DMS53 treated with DMSO at 0.1 percent for 48 hours (cell line): ENCODE measurements around the gene WDFY2.

ENCODE experiments used
- DNase-seq: peaks from one replicate; lab custom pipeline; 2025; ENCODE audit not compliant: unreplicated experiment; lab: John Stamatoyannopoulos, UW

The WDFY2 gene

GRCh38 chr13:51600703-51601102 is 16.4 kb downstream of the WDFY2 start:
- no peak for DNase-seq

- no peak for DNase-seq
Measured at GRCh38 chr13:51601601-51602565, 17.6 kb downstream of the WDFY2 start.

GRCh38 chr13:51603716-51604115 is 19.5 kb downstream of the WDFY2 start:
- no peak for DNase-seq

GRCh38 chr13:51605698-51606097 is 21.4 kb downstream of the WDFY2 start:
- no peak for DNase-seq

- DNase-seq = no peak
Measured at GRCh38 chr13:51607165-51607564, 22.9 kb downstream of the WDFY2 start.

- no peak for DNase-seq
Measured at GRCh38 chr13:51608857-51609406, 24.7 kb downstream of the WDFY2 start.

- no peak for DNase-seq
Measured at GRCh38 chr13:51612867-51613266, 28.6 kb downstream of the WDFY2 start.

- DNase-seq = no peak
Measured at GRCh38 chr13:51613535-51613934, 29.3 kb downstream of the WDFY2 start.

GRCh38 chr13:51614350-51614786 is 30.1 kb downstream of the WDFY2 start:
- peak; percentile 8 for DNase-seq

GRCh38 chr13:51618626-51619025 is 34.4 kb downstream of the WDFY2 start:
- DNase-seq = no peak

GRCh38 chr13:51619614-51620013 is 35.4 kb downstream of the WDFY2 start:
- DNase-seq = no peak

- peak; percentile 73 for DNase-seq
Measured at GRCh38 chr13:51620165-51620983, 36.1 kb downstream of the WDFY2 start.

- DNase-seq = no peak
Measured at GRCh38 chr13:51621602-51622001, 37.3 kb downstream of the WDFY2 start.

- DNase-seq = no peak
Measured at GRCh38 chr13:51623473-51623872, 39.2 kb downstream of the WDFY2 start.

GRCh38 chr13:51624207-51624606 is 39.9 kb downstream of the WDFY2 start:
- DNase-seq = no peak

GRCh38 chr13:51624695-51625345 is 40.6 kb downstream of the WDFY2 start:
- DNase-seq = no peak

GRCh38 chr13:51625555-51626345 is 41.5 kb downstream of the WDFY2 start:
- no peak for DNase-seq

GRCh38 chr13:51626749-51627148 is 42.5 kb downstream of the WDFY2 start:
- no peak for DNase-seq

- DNase-seq = no peak
Measured at GRCh38 chr13:51628059-51628852, 44.0 kb downstream of the WDFY2 start.
